ENCODE data around the gene SLC24A3. TPM values are rescaled to one million over a fixed set of nuclear protein-coding genes. Genes with fewer than 3 reads are reported as not detected.

The SLC24A3 gene
- total RNA-seq, 4 donors from 2014 or later = 2.3 to 6.9 (median 5.4) TPM

DNA sequence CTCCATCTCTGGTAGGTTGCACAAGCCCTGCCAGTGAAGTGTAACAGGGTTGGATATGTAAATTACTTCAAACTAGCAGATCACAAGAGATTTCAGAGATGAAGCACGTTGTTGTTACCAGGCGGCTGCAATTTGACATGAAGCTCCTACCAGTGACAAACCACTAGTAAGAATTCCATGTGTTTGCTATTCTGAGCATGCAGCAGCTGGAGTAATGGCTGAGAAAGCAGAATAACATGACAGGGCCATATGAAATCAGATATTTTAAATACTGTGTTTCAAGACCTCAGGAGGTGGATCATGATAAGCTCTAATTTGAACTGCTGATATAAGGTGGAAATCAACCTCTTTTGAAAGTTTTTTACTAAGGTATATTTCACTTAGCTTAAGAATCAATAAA, 557.1 kb downstream of the SLC24A3 start:
- DNase-seq (ENCODE audit: low spot score in 2 of 2) = no peak
- H3K4me3 ChIP-seq (ENCODE audit: low read depth, poor library complexity, severe bottlenecking) = no peak overlapping the region
- intact Hi-C loops (cut with DNase I; ENCODE audit: low total_unique reads) = no loop called here
- no peak for TF ChIP-seq CTCF (IDR thresholded peaks at IDR 0.05)
- TF ChIP-seq POLR2A (IDR thresholded peaks at IDR 0.05) = no peak
- 71 to 74% methylated on average over 2 of the region's 2 CpGs for WGBS, 2 donors

DNA sequence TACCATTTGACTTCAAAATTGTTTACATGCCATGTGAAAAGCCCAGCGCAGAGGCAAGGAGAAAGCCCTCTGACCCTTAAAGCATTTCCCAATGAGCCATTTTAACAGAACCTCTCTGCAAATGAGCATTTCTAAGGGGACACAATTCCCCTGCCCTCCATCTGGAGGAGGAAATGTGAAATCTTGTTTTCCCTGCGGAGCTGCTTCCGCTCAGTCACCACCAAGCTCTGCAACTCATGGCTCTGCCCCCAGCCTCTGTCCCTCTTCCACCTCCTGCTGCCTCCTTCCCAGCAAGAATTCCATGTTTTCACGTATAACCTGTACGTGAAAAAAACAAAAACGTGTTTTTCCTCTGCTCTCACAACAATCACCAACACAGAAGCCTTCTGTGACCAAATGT, 557.9 kb downstream of the SLC24A3 start:
- intact Hi-C loops (cut with DNase I; ENCODE audit: low total_unique reads) = no loop called here
- TF ChIP-seq CTCF (IDR thresholded peaks at IDR 0.05) = no peak
- TF ChIP-seq POLR2A (IDR thresholded peaks at IDR 0.05) = no peak
- 88 to 93% methylated on average over 6 of the region's 6 CpGs for WGBS, 2 donors
- DNase-seq (ENCODE audit: low spot score in 2 of 2) = no peak
- no peak overlapping the region for H3K4me3 ChIP-seq (ENCODE audit: low read depth, poor library complexity, severe bottlenecking)

- intact Hi-C loops (cut with DNase I; ENCODE audit: low total_unique reads) = no loop called here
- H3K4me3 ChIP-seq (ENCODE audit: low read depth, poor library complexity, severe bottlenecking) = no peak overlapping the region
- WGBS, 2 donors = 91 to 95% methylated on average over 2 of the region's 2 CpGs
- DNase-seq (ENCODE audit: low spot score in 2 of 2) = no peak
- TF ChIP-seq CTCF (IDR thresholded peaks at IDR 0.05) = no peak
- TF ChIP-seq POLR2A (IDR thresholded peaks at IDR 0.05) = no peak
Measured at GRCh38 chr20:19771031-19771430, 558.6 kb downstream of the SLC24A3 start.
